8988T (cell line): ENCODE results near the gene FUT3.

ENCODE experiments used
- DNase-seq: peaks from one replicate; pipeline ENCODE4 v3.0.0; 2011

FUT3 gene

DNA sequence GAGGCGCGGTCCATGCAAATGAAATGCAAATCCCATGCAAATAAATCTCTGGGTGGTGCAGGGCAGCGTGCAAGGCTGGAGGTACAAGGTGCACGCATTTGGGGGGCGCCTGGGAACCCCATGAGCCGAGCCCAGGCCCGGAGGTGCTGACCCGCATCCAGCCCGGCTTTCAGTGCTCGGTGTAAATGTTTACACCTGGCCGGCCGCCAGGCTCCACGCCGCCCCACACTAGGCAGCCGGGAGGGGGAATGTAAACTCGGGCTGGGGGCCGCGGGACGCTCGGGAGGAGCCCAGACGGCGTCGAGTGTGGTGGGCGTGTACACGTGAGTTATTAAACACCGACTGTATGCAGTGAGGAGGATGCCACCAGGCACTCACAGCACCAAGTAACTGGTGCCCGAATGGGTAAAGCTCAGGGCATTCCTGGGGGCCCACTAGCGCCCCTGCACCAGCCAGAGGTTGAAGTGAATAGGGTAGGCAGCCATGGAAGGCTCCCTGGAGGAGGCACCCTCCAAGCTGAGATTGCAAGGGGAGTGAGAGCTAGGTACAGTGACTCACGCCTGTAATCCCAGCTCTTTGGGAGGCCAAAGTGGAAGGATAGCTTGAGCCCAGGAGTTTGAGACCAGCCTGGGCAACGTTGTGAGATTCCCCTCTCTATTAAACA is 28.9 kb downstream of the FUT3 start:
- DNase-seq, result no peak

DNA sequence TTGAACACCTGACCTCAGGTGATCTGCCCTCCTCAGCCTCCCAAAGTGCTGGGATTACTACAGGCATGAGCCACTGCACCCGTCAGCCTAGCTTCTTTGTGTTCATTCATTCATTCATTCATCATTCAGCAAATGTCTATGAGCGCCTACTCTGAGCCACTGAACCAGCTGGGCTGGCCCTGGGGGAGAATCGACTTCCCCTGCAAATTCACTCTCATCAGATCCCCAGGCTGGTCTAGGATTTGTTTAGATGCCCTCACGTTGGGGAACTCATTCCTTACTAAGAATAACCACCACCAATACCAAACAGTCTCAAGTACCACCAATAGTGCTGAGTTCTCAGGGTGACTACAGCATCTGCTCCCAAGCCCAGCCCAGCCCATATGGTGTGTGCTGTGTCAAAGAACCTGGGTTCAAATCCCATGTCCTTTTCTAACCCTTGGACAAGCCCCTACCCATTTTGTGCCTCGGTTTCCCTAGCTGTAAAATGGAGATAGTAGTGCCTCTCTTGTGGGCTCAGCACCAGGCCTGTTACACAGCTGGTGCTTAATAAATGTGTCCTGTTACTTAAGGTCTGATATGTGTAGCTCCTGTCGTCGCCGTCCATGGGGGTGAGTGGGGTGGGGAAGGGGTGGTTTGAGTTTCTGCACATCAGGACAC is 29.6 kb downstream of the FUT3 start:
- no peak for DNase-seq

DNA sequence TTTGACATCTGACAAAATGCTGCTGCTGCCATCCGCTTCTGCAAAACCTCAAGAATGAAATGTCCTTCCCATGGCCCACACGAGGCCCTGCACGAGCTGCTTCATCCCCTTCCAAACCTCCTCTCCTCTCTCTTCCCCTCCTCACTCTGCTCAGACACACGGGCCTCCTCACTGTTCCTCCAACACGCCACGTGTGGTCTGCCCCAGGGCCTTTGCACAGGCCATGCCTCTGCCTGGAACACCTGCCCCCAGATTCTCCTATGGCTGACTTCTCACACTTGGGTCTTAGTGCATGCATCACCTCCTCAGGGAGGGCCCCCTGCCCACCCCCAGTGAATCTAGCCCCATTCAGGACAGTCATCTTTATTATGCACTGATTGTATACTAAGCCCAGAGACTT is 30.5 kb downstream of the FUT3 start:
- no peak for DNase-seq

DNA sequence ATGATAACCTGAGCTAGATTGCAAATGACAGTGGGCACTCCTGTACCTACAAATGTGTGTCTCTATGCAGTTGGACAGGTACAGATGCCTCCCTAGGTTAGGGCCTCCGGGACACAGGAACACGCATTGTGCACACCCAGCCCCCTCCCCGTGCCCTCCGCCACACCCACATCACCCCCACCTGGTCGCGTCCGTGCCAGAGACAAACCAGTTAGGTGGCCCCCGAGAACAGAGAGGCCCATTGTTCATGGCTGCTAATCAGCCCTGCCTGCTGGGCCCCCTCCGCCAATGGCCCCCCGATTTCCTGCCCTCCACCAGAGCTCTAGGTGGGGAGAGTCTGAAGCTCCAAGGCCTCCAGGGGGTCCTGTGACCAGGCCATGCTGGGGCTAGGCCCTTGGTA is 32.7 kb downstream of the FUT3 start:
- DNase-seq, result no peak

DNA sequence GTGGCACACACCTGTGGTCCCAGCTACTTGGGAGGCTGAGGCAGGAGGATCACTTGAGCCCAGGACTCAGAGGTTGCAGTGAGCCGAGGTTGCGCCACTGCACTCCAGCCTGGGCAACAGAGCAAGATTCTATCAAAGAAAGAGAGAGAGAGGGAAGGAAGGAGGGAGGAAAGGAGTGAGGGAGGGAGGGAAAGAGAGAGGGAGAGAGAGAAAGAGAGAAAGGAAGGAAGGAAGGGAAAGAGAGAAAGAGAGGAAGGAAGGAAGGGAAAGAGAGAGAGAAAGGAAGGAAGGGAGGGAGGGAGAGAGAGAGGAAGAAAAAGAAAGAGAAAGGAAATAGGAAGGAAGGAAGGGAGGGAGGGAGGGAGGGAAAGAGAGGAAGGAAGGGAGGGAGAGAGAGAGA is 34.0 kb downstream of the FUT3 start:
- DNase-seq, result no peak

DNA sequence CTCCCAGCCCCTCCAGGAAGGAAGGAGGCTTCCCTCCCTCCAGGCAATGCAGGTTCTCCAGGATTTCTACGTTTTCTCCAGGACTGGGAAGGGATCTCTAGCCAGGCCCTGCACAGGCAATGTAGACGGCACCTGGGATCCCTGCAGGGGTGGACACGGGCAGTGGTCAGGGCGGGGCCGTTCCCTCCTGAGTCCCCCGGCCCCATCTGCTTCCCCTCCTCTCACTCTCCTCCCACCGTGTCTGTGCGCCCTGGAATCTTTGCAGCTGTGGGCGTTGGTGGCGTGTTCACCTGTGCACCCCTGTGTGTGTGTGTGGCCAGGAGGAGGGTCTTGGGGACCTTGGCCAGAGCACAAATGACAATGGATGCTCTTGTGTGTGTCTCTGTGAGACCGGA is 36.4 kb downstream of the FUT3 start:
- DNase-seq, result no peak

DNA sequence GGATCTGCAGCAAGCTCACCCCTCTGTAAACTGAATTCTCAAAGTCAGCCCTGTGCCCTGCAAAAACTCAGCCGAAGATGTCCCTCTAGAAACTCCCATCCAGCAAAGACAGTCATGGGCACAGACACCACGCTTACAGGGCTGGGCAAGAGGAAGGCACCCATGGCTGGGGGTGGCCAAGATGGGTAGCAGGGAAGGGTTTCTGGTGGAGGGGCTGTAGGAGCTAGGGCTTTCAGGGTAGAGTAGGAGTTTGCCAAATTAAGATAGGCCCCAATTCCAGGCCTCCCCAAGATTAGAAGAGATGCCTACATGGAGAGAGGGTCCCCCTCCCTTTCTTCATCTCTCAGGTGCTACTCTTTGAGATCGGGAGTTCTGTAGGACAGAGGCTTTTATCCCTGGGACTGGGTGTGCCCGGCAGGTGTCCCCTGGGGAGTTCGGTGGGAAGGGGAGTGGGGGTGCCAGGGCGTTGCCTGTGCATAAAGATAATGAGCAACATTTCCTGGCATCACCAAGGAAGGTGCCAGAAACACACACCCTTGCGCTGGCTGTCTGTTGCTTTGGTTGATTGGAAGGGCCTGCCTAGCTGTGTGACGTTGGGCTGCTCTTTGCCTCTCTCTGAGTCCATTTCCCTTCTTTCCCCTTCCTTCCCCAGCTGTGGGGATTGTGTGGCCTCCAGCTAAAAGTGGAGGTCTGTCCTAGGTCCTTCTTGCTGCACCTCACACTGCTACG is 37.0 kb downstream of the FUT3 start:
- no peak for DNase-seq

DNA sequence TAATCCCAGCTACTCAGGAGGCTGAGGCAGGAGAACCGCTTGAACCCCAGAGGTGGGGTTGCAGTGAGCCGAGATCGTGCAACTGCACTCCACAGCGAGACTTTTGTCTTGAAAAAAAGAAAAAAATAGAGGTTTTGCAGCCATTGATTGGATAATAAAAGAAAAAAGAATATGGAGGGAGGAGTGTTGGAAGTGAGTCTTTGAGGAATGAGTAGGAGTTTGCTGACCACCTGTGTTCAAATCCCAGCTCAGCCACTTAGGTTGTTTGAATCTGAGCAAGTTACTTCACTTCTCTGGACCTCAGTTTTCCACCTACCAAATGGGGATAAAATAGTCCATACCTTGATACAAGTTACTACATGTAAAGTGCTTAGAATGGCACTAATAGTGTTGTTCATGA is 40.1 kb downstream of the FUT3 start:
- no peak for DNase-seq

DNA sequence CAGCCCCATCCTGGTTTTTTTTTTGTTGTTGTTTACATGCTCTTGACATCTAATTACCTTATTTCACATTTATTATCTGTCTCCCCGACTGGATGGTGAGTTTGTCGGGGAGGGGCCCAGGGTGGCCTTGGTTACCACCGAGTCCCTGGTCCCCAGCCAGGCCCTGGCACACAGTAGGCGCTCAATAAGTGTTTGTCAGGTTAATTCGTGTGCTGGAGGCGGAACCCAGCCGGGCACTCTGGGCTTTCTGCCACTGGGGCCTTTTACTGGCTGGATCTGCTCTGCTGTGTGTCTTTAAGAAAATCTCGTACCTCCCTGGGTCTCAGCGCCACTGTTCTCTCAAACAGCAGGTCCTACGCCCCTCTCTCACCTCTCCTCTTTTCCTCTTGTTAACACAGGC is 41.8 kb downstream of the FUT3 start:
- DNase-seq, result no peak

DNA sequence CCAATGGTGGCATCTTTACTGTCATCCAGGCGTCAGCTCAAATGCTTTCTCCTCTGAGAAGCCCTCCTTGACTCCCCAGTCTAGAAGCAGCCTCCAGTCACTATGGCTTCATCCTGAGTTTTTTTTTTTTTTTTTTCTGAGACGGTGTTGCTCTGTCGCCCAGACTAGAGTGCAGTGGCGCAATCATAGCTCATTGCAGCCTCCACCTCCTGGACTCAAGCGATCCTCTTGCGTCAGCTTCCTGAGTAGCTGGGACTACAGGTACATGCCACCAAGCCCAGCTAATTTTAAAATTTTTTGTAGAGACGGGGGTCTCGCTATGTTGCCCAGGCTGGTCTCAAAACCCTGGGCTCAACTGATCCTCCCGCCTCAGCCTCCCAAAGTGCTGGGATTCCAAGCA is 42.2 kb downstream of the FUT3 start:
- no peak for DNase-seq

DNA sequence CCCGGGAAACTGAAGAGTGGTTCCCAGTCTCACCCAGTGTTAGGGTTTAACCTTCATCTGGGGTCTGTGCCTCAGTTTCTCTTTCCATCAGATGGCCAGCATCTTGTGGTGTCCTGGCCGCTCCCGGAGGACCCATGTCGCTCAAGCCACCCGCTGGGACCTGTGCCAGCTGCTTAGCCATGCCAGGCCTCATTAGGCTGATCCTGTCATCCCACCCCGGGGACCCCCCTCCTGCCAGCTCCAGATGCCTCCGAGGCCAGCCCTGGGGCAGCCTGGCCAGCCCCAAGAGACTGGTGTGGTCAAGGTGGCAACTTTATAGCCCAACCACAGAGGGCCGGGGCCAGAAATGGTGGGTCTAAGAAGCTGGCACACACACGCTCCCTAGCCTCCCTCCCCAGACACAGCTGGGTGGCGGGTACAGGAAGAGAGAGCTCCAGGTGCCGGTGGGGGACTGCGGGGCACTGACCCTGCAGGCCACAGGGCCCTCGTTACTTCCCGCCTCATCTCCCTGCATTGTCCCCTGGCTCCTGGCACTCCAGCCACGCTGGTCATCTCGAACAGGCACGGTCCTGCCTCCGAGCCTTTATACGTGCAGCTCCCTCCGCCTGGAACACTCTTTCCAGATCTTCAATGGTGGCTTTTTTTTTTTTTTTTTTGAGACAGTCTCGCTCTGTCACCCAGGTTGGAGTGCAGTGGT is 43.0 kb downstream of the FUT3 start:
- no peak for DNase-seq

DNA sequence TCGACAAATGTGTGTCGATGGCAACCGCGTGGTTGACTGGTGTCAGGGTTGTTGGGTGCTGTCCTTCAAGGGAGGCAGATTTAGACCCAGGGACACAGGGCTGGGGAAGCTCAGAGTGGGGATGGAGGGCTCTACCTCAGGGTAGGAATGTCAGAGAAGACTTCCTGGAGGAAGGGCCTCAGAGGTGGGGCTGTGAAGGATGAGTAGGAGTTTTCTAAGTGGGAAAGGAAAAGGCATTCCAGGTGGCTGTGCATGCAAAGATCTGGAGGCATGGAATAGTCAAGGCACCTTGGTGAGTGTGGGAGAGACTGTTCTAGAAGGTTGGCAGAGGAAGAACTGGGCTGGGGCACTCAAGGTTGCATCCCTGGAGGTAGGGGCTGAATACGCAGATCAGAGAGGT is 44.3 kb downstream of the FUT3 start:
- no peak for DNase-seq

DNA sequence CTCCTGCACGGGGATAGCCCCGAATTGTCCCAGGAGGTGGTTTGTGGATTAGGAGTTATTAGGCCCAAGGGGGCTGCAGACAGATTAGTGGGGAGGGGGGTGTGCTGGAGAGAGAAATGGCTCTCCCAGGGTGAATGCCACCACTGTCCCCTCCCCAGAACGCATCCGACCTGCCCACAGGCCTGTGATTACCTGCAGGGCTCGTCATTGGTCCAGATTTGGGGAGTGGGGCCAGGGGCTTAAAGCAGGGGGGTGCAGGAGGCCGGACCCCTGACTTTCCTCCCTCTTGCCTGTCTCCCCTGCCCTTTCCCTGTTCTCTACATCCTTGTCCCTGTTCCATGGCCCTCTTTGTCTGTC is 45.1 kb downstream of the FUT3 start:
- DNase-seq, result no peak

DNA sequence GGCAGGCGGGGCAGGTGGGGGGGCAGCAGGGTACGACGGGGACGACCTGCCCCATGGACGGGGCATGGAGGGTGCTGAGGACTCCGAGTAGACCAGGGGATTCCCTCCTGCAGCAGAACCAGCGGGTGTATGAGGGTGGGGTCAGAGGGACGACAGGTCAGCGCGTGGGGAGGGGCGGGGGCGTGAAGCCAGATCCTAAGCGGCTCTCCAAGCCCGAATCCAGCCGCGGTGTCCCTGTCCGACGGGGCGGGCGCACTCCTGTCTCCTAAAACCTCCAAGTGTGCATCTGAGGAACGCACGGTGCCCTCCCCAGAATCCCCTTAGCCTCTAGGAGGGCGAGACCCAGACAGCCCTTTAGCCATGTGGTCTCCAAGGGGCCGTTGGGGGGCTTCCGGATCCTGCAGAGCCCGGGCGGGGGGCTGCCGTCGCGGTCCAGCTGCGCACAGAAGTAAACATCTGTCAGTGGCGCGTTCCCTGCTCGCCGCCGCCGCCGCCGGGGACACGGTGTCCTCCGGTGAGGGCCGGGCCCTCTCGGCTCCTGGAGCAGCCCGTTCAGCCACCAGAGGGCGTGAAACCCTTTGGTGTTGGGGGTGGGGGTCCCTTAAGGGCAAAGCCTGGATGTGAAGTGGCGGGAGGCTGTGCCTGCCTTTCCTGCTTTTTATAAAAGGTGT is 45.7 kb downstream of the FUT3 start:
- DNase-seq, result peak; percentile 87

DNA sequence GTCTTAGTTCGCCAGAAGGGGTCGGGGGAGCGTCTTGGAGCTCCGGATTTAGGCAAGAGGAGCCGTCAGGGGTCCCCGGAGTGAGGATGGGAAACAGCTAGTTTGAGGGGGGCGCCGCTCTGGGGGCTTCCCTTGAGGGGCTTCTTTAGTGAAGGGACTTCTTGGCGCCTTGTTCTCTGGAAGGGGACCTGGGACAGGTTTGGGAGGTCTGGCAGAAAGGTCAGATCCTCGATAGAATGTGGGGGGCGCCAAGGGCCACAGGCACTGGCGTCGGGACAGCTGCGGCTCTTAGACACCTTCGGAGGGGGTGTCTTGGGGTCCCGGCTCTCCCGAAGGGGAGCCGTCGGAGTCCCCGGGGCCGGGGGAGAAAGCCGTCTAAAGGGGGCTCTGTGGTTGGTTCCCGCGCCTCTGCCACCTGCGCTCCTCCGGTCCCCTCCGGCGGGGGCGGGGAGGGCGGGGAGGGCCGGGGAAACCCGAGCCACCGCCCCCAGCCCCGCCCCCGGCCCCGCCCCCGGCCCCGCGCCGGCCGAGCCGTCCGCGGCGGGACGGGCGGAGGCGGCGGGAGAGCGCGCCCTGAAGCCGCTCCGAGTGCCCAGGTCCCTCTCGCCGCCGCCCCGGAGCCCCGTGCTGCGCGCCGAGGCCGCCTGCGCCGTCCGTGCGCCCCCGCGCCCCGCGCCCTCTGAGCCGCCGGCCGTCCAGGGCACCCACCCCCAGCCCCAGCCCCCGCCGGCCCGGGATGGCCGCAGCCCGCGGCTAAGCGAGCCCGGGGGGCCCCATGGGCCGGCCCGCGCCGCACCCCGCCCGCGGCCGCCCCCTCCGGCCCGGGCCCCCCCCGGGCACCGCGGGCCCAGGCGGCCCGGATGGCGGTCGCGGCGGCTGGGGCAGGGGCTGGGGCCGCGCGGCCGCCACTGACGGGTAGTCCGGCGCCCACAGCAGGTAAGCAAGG is 46.5 kb downstream of the FUT3 start, which contains the start of gene NRTN:
Gene NRTN (plus strand): TSS at position 552 of the 946 bp plus-strand sequence. CDS start 19,099 bp downstream, outside the sequence.
- DNase-seq, result peak; percentile 80

DNA sequence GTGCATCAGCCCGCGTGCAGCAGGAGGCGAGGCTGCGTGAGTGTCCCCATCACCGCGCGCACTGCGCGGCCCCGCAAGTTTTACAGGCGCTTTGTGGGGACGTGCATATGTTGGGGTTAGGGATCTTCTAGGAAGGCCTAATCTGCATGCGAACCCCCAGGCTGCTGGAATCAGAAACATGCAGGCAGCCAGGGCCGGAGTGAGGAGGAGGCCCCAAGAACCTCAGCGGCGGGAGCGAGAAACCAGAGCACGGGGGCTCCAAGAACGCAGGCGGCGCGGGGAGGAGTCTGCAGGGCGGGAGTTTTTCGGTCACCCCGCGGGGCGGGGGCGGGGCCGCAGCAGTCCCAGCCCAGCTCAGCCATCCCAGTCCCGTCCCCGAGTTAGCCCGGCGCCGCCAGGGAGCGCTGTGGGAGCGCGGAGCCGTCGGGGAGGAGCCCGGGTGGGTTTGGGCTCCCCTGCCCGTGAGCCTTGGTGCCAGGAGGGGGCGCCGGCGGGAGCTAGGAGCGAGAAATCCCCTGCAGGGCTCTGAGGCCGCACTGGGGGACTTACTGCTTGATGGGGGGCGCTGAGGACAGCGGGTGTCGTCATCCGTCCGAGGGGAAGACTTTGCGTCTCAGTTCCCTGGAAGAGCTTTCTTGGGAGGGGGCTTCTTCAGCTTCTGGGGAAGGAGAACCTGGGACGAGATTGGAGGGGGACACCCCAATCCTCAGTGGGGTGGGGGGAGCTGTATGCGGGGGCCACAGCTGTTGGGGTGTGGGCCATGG is 47.3 kb downstream of the FUT3 start:
- DNase-seq, result peak; percentile 97

DNA sequence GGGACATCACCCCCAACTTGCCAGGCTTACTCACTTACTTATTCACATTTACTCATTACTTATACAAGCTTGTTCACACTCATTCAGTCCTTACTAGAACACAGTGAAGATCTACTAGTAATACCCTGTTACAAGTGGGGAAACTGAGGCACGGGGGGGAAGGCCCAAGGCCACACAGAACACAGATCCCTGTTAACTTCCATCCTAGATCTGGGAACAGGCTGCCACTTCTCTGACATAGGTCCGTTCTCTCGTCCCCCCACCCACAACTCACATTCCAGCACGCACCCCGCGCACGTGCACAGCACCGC is 47.9 kb downstream of the FUT3 start:
- DNase-seq, result no peak

DNA sequence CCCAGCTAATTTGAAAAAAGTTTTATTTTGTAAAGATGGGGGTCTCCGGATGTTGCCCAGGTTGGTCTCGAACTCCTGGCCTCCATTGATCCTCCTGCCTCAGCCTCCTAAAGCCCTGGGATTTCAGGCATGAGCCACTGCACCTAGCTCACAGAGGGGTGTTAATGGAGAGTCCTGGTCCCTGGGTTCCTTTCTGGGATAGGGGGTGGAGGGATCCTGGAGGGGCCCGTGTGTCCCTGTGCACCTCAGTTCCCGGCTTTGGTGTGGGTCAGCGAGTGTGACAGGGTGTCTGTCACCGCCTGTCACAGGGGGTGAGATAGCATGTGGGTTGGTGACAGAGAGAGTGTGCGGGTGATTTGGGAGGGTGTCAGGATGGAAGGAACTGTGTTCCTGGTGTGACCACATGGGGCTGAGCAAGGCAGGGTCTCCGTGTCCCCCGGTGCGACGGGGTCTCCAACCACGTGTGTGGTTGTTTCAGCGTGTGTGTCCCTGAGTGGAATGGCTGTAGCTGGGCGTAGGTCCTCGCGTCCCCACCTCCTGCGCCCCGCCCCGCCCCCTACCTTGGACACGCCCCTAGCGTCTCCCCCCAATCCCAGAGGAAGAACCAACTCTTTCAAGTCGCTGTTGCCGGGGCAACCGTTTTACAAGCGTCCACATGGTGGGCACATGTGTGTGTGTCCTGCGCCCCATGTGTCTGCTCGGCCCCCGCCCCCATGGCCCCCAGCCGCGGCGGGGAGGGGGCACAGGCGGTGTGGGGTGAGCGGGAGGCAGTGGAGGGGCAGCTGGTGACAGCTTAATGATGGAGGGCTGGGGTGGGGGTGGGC is 49.2 kb downstream of the FUT3 start:
- DNase-seq, result no peak

DNA sequence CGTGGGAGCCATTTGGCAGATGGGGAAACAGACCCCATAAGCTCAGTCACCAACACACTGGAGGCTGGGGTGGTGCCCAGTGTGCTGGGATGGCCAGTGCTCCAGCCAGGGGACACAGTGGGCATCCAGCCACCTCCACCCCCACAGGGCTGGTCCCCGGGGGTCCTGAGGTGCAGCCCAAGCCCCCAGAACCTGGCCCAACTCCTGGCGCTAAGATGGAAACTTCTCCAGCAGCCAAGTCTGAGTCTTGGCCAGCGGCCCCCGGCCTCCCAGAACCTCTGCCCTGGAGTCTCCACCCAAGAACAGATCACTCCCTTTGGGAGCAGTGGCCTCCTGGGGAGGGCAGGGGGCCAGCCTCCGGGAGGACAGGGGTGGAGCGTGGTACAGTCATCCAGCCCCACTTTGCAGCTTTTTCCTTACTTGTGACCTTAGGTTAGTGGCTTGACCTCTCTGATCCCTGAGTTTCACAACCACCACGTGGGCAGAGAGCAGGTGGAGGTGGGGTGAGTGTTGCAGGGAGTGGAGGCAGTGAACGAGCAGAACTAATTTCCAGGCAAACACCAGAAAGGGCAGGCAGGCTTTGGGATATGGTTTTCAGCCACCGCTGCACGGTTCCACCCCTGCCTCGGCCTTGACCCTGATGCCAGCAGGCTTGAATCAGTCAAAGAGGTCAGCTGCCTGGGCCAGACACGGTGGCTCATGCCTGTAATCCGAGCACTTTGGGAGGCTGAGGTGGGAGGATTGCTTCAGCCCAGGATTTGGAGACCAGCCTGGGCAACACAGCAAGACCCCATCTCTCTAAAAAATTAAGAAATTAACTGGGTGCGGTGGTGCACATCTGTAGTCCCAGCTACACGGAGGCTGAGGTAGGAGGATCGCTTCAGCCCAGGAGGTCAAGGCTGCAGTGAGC is 50.6 kb downstream of the FUT3 start:
- no peak for DNase-seq
